Breast epithelium (tissue), 3 donors: ENCODE measurements around the gene WSCD1.

Source experiments
- POLR2AphosphoS5 ChIP-seq, 3 donors: sonication (generic); formaldehyde crosslinking; IDR thresholded peaks; one replicate each; pipeline ENCODE4 v1.6.1; 2017; ENCODE audit warnings: antibody characterized with exemption in 3 of 3
- TF ChIP-seq, protein P1 (sequence below), 3 donors: fragments of 450-650 bp; IDR thresholded peaks; one replicate each; pipeline ENCODE4 v1.5.1; 2016 to 2017; ENCODE audit warnings: antibody characterized with exemption in 3 of 3, mild to moderate bottlenecking in 3 of 3, moderate library complexity in 3 of 3

DNA sequence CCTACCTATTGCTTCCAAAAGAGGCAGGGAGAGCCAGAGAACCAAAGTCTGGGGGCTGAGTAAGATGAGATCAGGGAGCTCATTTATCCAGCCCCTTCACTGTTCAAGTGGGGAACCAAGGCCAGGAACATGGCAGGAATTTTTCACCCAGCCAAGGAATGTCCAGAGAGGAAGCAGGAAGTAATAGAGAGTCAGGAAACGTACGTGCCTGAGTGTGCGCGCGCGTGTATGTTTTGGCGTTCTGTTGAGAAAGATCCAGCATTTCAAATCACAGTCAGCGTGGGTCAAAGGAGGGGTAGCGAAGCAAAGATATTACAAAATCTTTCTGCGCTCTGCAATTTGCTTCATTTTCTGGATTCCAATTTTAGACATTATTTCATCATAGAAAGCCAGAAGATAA lies 41.9 kb upstream of the WSCD1 start:
- TF ChIP-seq, protein P1, sequence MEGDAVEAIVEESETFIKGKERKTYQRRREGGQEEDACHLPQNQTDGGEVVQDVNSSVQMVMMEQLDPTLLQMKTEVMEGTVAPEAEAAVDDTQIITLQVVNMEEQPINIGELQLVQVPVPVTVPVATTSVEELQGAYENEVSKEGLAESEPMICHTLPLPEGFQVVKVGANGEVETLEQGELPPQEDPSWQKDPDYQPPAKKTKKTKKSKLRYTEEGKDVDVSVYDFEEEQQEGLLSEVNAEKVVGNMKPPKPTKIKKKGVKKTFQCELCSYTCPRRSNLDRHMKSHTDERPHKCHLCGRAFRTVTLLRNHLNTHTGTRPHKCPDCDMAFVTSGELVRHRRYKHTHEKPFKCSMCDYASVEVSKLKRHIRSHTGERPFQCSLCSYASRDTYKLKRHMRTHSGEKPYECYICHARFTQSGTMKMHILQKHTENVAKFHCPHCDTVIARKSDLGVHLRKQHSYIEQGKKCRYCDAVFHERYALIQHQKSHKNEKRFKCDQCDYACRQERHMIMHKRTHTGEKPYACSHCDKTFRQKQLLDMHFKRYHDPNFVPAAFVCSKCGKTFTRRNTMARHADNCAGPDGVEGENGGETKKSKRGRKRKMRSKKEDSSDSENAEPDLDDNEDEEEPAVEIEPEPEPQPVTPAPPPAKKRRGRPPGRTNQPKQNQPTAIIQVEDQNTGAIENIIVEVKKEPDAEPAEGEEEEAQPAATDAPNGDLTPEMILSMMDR (IDR thresholded peaks at IDR 0.05): no peak
- no peak for TF ChIP-seq POLR2AphosphoS5 (IDR thresholded peaks at IDR 0.05)
